D341Med (cell line): Measurements from ENCODE around the gene PDGFRB.

Experiments used
- DNase-seq: peaks from one replicate; pipeline ENCODE4 v3.0.0; 2012; ENCODE audit warnings: low spot score

PDGFRB gene

DNA sequence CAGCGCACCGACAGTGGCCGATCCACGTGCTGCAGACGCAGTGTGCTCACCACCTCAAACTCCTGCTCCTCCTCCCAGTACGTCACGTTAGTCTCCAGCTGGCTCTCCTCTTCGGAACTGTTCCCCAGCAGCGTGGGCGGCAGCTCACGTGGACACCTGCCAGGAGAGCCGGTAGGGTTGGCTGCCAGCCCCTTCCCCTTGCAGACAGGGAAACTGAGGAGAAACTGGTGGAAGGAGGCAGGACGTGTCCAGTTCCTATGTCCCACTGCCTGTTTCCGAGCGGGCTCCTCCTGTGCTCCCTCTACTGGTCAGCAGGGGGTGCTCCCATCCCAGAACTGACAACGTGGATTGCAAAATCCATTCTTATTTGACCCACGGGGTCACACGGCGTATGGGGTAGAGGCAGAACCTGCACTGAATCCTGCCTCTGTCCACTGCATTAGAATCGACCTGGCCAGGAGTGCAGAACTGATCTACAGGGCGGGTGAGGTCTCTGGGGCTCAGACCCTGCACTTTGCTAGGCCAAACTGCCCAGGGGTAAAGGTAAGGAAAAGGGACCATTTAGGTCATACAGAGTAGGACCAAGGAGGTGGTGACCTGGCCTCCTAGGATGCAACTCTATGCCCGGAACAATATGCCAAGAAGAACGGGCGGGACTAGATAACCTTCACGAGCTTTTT lies 25.7 kb downstream of the PDGFRB start:
- DNase-seq, result peak; percentile 79

GRCh38 chr5:150129454-150129812 lies 26.2 kb downstream of the PDGFRB start:
- DNase-seq, result no peak

DNA sequence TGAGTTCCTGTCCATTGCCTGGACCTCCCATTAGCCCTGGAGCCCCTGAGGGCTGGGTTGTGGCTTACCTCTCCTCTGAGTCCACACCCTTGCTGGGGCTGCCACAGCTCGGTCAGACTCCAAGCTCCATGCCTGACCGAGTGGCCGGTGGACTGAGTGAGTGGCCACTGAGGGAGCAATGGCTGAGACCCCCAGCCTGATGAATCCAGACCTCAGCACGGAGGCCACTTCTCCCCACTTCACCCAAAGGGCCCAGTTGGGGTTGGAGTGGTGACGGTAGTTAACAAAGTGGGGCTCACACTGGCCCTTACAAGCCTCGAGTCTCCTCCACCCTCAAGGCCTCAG lies 28.8 kb downstream of the PDGFRB start:
- DNase-seq, result no peak

DNA sequence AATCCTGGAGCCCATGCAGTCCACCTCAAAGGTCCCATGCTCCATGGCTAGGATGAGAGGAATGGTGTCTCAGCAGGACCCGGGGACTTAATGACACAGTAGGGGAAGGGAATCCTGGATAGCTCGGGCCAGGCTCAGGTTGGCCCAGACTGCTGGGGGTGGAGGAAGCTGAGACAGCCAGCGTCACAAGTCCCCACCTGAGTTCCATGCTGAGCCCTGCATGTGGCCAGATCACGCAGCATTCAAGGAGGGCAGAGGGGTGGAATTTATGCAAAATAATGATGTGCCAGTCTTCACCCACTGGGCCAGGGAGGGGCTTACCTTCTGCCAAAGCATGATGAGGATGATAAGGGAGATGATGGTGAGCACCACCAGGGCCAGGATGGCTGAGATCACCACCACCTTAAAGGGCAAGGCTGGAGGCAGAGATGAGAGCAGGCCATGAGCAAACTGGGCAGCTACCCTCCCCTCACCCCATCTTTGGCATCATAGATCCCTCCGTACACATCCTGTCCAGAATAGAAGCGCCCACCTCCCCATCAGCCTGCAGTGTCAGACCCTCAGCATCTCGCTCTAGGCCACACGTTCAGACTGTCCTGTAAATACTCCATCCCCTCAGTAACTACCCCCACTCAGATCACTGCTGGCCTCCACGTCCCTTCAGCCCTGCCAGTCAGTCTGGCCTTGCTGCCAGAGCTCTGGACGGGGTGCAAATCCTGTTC lies 29.3 kb downstream of the PDGFRB start:
- no peak for DNase-seq

DNA sequence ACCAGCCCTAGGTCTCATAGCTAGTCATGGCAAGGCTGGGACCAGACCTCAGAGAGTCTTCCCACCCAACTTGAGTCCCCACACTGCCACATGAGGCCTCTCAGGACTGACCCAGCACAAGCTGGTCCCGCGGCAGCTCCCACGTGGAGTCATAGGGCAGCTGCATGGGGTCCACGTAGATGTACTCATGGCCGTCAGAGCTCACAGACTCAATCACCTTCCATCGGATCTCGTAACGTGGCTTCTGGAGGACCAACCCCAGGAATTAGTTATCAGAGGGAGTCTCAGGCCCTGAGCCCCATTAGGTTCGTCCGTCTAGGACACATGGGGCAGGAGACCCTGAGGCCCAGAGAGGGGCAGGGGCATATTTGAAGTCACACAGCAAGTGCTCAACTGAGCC lies 30.3 kb downstream of the PDGFRB start:
- DNase-seq, result no peak

DNA sequence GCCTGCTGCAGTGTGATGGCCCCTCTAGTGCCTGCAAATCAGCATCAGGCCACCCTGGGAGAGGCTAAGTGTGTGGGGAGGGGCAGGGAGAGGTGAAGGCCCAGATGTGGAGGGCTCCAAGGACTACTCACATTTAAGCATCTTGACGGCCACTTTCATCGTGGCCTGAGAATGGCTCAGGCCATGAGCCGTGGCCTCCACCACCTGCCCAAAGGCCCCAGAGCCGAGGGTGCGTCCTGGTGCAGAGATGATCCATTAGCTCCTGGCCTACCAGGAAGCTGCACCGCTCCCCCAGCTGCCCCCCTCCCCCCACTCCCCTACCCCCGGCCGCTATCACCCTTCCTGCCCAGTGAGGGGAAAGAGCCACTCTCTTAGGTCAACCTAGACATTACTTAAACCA lies 31.0 kb downstream of the PDGFRB start:
- no peak for DNase-seq

DNA sequence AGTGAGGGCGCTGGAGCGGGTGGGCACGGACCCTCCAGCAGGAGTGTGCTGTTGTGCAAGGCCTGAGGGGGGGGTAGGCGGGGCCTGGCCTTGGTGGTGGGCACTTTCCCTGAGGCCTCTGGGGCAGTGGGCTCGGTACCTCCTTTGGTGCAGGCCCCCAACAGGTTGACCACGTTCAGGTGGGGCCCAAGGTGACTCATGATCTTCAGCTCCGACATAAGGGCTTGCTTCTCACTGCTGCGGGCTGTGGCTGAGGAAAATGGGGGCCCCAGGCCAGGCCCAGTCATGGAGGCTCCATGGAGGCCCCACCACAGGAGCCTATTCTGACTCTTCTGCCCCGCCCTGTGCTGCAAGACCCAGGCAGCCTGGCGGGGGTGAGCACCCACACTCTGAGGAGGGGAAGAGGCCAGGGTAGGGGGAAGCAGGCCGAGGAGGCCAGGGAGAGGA lies 31.5 kb downstream of the PDGFRB start:
- no peak for DNase-seq

DNA sequence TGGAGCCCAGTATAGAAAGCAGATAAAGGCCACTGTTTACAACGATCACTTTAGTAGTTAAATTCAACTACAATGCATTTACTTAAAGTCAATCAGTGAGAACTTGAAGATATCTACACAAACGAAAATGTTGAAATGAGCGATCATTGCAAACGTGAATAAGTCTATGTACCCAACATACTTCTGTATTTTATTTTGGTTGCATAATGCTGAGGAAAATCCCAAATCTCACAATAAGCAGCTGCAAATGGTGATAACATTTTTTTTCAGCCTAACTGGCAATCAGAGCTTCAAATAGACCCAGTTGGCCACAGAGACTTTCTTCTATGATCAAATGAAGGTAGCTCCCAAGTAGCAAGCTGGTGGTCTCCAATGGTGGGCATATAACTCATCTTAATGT lies 32.1 kb downstream of the PDGFRB start:
- no peak for DNase-seq

DNA sequence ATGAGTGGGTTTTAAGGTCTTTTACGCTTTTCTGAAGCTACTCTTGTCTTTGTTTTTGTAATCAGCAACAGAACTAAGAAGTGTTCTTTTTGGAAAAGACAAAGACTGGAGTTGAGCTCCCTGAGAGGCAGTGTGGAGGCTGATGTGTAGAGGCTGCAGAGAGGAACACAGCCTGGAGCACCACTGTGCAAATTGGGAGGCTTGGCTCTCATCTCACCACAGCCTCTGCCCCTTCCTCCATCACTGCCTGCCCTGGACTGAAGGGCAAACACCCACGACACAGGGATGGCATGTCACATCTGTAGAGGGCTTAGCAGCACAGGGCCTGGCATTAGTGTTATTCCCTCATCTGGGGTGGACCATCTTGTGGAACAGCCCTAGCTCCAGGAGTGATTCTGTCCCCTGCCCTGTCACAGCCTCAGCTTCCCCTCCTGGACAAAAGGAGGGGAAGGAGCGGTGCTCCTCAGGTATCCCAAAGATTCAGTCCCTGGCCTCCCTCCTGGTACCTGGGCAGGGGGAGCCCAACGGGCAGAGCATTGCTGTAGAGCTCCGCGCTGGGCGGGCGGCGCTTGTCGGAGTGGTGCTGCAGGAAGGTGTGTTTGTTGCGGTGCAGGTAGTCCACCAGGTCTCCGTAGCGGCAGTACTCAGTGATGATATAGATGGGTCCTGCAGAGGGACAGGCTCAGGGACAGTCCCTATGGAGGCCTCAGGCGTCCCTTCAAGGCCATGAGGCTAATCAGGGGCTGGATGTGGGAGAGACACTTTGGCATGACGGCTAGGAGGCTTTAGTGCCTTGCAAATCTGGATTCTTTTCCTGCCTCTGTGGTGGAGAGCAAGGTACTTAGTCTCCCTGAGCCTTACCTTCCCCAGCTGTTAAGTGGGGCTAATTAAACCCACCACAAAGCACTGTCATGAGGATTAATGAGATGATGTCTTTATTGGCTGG lies 32.8 kb downstream of the PDGFRB start:
- DNase-seq, result no peak

DNA sequence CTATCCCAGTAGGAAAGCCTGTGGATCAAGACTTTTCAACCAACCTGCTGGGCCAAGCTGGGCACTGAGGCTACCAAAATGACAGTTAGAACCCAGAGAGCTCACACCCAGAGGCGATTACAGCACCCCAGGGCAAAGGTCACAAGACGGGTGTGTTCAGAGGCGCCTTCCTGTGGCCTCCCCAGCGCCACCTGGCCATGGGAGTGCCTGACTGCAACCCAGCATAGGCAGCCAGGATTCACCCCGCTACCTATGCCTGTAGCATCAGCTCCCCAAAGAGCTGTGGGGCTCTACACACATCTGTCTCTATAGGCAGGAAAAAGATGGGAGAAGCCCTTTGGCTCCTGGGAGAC lies 33.5 kb downstream of the PDGFRB start:
- no peak for DNase-seq

DNA sequence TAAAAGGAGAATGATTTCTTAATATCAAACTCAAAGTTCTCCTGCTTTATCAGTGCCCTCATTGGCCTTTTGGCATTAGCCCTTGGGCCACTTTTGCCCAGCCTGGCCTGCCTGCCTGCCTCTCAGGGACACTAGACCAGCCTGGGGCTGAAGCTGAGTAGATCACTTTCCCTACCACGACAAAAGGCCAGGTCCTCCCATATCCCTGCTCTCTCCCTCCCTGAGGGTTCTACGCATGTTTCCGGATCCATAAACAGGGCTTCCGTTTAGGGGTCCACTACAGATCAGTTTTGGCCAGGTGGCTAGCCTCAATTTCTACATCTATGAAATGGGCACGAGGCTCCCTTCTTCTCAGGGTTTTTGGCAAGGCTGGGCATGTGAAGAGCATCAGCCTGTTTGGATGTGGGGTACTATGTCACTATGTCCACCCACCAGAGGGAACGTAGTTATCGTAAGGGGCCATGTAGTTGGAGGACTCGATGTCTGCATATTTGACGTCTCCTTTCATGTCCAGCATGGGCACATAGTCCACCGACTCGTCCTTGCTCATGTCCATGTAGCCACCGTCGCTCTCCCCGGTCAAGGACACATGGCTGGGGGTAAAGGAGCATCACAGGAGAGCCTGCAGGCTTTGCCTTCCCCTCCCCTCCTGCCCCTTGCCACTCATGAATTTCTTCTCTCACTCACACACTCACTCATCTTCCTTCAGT lies 34.0 kb downstream of the PDGFRB start:
- DNase-seq, result no peak

DNA sequence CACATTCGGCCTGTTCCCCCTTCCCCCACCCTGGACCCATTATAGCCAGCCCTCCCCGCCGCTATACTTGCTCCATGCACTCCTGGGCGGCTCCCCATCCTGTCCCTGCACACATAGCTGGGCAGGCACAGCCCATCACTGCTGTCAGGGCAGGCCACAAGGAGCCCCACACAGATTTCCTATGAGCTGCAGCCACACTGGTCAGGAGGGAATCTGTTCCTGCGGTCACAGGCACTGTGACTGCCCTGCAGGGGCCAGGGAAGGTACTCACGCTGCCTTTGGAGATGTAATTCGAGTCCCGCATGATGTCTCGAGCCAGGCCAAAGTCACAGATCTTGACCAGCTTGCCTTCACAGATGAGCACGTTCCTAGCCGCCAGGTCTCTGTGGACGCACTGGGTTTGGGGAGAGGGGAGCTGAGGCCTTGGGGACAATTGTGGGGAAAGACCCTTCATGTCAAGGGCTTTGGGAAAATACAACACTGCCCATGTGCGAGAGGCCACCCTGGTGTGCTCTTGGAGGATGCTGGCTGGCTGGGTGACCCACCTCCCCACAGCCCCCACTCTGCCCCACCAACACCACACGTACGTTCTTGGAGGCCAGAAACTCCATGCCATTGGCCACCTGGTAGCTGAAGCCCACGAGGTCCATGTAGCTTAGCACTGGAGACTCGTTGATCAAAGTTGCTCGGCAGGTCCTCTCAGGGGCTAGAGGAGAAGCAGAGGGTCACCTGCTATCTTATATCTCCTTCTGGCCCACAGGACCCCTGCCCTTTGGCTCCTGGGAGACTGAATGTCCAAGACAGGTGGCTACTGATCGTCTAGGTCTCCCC lies 34.8 kb downstream of the PDGFRB start:
- no peak for DNase-seq

- no peak for DNase-seq
Measured at GRCh38 chr5:150120062-150120441, 35.6 kb downstream of the PDGFRB start.

- DNase-seq, result no peak
Measured at GRCh38 chr5:150119421-150120061, 36.1 kb downstream of the PDGFRB start.

DNA sequence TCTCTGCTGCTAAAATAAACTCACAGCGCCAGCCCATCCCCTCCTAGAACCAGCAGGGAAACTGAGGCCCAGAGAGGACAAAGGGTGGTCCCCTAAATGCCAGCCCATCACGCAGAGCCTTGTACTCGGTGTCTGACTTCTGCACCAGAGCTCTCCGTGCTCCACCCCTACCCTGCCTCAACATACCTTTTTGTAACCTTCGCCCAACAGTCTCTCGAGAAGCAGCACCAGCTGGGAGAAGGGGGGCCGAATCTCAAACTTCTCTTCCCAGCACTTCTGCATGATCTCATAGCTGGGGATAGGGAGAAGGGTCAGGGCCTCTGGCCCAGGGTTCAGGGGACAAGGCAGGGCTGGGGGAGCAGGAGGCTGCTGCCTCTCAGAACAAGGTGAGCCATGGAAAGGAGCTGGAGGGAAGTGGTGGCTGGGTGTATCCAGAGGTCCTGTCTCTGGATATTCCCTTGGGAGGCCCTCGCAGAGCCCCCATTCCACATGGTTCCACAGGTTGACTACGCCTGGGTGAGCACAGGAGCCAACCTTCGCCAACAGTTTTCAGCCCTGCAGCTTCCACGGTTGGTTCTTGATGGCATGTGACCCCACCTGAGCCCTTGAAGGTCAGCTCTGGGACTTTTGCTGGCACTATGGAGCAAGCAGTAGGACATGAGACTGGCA lies 37.0 kb downstream of the PDGFRB start:
- DNase-seq, result no peak

GRCh38 chr5:150117945-150118560 lies 37.6 kb downstream of the PDGFRB start:
- no peak for DNase-seq

DNA sequence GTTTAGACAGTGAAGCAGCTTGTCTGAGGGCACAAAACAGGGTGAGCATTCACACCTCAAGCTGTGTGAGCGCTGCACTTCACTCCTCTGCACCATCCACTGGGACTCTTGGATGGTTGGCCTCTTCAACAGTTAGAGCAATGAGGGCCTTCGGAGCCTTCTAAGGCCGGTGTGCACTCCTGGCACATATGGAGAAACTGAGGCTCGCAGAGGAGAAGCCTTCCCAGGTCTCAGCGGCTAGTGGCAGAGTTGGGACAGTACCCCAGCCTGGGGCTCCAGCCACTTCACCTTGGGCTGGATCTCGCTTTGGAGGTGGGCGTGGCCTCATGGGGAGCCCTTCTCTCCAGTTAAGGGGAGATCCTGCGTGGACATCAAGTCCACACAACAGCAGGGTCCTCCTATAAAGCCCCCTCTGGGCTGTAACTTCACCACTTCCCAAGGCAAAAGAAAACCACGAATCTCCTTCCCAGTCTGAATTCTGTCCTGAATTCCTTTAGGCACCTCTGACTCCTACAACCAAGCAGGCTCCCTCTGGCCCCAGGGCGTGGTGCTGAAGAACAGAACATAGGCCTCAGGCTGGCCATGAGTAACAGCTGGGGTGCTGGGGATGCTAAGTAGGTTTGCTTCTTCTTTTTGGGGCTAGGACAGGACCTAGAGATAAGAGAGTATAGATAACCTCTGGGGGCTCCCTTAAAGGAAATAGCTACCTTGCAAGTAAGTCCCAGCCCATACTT lies 38.8 kb downstream of the PDGFRB start:
- no peak for DNase-seq

GRCh38 chr5:150114773-150115408 lies 40.8 kb downstream of the PDGFRB start:
- DNase-seq, result no peak
